Body of pancreas (tissue), 4 donors: ENCODE results near the gene SLC12A8.

Experiments used
- POLR2A ChIP-seq, 3 donors: fragments of 450-650 bp; IDR thresholded peaks; one replicate each; pipeline ENCODE4 v1.6.1; 2016; ENCODE audit warnings: antibody characterized with exemption in 3 of 3, mild to moderate bottlenecking in 2 of 3
- TF ChIP-seq, protein P1 (sequence below), 7 experiments: fragments of 450-650 bp in 4 of 7; fragments of 200-600 bp in 3 of 7; sonication (generic) in 3 of 7; IDR thresholded peaks; one replicate each; pipeline ENCODE4 v1.5.1; 2016 to 2019; ENCODE audit warnings: antibody characterized with exemption in 7 of 7

DNA sequence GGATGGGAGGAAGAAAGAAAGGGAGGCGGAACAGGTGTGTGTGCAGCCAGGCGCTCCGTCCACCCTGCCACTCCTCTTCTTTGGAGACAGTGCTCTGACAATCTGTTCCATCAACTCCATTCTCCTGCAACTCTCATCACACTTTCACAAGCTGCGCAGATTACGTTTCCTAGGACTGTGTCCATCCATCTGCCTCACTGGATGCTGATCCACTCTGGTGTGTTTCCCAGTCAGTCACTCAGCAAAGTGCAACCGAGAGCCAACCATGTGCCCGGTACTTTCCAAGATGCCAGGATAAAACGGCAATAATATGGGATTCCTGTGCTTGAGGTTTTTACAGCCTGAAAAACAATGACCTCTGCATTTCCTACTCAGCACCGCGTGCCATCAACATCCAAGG, 59.6 kb downstream of the SLC12A8 start:
- TF ChIP-seq, protein P1, sequence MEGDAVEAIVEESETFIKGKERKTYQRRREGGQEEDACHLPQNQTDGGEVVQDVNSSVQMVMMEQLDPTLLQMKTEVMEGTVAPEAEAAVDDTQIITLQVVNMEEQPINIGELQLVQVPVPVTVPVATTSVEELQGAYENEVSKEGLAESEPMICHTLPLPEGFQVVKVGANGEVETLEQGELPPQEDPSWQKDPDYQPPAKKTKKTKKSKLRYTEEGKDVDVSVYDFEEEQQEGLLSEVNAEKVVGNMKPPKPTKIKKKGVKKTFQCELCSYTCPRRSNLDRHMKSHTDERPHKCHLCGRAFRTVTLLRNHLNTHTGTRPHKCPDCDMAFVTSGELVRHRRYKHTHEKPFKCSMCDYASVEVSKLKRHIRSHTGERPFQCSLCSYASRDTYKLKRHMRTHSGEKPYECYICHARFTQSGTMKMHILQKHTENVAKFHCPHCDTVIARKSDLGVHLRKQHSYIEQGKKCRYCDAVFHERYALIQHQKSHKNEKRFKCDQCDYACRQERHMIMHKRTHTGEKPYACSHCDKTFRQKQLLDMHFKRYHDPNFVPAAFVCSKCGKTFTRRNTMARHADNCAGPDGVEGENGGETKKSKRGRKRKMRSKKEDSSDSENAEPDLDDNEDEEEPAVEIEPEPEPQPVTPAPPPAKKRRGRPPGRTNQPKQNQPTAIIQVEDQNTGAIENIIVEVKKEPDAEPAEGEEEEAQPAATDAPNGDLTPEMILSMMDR (IDR thresholded peaks at IDR 0.05) = no peak
- TF ChIP-seq POLR2A (IDR thresholded peaks at IDR 0.05) = no peak
